ENCODE measurements around the gene SSTR4. TPM values are rescaled to one million over a fixed set of nuclear protein-coding genes. Genes with fewer than 3 reads are reported as not detected.
A peak's percentile ranks its signal among the peaks of the same experiment; 100 is the strongest.

Gene SSTR4
- total and polyA plus RNA-seq, 2 donors (not counting 3 experiments of a cell fraction or from before 2014, with no cell fraction given), result not detected

DNA sequence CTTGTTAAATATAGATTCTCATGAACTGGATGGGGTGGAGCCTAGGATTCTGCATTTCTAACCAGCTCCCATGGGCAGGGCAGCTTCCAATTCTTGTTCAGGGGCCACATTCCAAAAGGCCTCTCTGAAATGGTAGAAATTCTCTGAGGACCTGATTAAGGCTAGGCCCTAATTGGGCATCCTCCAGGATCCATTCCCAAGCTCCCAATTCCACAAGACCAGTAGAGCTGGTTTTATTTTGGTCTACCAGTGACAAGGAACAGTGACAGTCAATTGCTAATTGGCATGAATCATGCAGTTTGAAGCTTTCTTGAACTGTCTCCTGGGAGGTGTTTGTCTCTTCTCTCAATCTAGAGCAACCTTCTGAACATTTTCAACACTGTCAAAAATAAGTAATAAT, 11.3 kb downstream of the SSTR4 start:
- dilution Hi-C loops (cut with MboI; ENCODE audit: extremely low pct_ligation_motif_present, low sequenced_read_pairs), result loop anchor here (10.0 kb wide), 1 partner anchor 352 kb away; no protein-coding TSS in a partner anchor
- no peaks in the 10 kb centered on the region for H4K20me1 ChIP-seq (replicated peaks; ENCODE audit: control insufficient read depth, extremely low read depth, insufficient read depth, low read length)
- peaks cover 14% of the 10 kb centered on the region for H3K4me1 ChIP-seq (ENCODE audit: control insufficient read depth, extremely low read depth, insufficient read depth, low read length)
- ChIA-PET CTCF (interaction anchor here (1.4 to 3.8 kb wide), 5 partner anchors 72 to 355 kb away, joined by 3 to 13 read pairs (median 3); no protein-coding TSS in a partner anchor), POLR2A (no interaction called here)
- no peaks in the 10 kb centered on the region for H3K79me2 ChIP-seq (ENCODE audit: control insufficient read depth, insufficient read depth, low read length)
- no peaks in the 10 kb centered on the region for H3K36me3 ChIP-seq (ENCODE audit: control insufficient read depth in 2 of 2, extremely low read depth in 1 of 2, insufficient read depth in 2 of 2, low read length in 2 of 2)
- FAIRE-seq (no peak), DNase-seq (ENCODE audit: low read depth, low spot score) (no peak)
- TF ChIP-seq POLR2AphosphoS5 (IDR thresholded peaks at IDR 0.05; ENCODE audit: insufficient read depth, low read depth, low read length), result no peak
- TF ChIP-seq, protein P1, sequence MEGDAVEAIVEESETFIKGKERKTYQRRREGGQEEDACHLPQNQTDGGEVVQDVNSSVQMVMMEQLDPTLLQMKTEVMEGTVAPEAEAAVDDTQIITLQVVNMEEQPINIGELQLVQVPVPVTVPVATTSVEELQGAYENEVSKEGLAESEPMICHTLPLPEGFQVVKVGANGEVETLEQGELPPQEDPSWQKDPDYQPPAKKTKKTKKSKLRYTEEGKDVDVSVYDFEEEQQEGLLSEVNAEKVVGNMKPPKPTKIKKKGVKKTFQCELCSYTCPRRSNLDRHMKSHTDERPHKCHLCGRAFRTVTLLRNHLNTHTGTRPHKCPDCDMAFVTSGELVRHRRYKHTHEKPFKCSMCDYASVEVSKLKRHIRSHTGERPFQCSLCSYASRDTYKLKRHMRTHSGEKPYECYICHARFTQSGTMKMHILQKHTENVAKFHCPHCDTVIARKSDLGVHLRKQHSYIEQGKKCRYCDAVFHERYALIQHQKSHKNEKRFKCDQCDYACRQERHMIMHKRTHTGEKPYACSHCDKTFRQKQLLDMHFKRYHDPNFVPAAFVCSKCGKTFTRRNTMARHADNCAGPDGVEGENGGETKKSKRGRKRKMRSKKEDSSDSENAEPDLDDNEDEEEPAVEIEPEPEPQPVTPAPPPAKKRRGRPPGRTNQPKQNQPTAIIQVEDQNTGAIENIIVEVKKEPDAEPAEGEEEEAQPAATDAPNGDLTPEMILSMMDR (IDR thresholded peaks at IDR 0.05; ENCODE audit: extremely low read depth in 1 of 2, insufficient read depth in 1 of 2, low read depth in 1 of 2, low read length in 2 of 2), result no peak
- no peak for TF ChIP-seq POLR2A (IDR thresholded peaks at IDR 0.05; ENCODE audit: low read depth, low read length)
- no peak for TF ChIP-seq JUN (IDR thresholded peaks at IDR 0.05; ENCODE audit: borderline replicate concordance, insufficient read depth, insufficient read length, low read depth)
- TF ChIP-seq GATA2 (IDR thresholded peaks at IDR 0.05; ENCODE audit: insufficient read depth, insufficient read length, low read depth, low read length), result no peak
- no peak for TF ChIP-seq MYC (IDR thresholded peaks at IDR 0.05; ENCODE audit: low read depth, low read length)
- no peak for TF ChIP-seq FOS (IDR thresholded peaks at IDR 0.05; ENCODE audit: borderline replicate concordance, insufficient read depth, low read length)
- TF ChIP-seq, protein P2, sequence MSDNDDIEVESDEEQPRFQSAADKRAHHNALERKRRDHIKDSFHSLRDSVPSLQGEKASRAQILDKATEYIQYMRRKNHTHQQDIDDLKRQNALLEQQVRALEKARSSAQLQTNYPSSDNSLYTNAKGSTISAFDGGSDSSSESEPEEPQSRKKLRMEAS (IDR thresholded peaks at IDR 0.05; ENCODE audit: insufficient read depth, insufficient read length), result no peak
- no peak for TF ChIP-seq EZH2 (IDR thresholded peaks at IDR 0.05; ENCODE audit: borderline replicate concordance, low read depth, low read length, severe bottlenecking)
- TSS peak; percentile 12 for BruUV-seq (replicated peaks)
- no peak overlapping the region for H2AFZ ChIP-seq (ENCODE audit: low read depth, low read length)
- no peak overlapping the region for H3K4me3 ChIP-seq (replicated peaks in 1 of 3; ENCODE audit: insufficient read depth in 1 of 3, low read depth in 1 of 3, low read length in 3 of 3)
- H3K27ac ChIP-seq (ENCODE audit: insufficient read depth, low read depth, low read length), result no peak overlapping the region
- no peak overlapping the region for H3K9ac ChIP-seq (replicated peaks; ENCODE audit: extremely low read depth, insufficient read depth, low read length)
- H3K4me2 ChIP-seq (ENCODE audit: insufficient read depth, low read length), result no peak overlapping the region
- no peaks in the 10 kb centered on the region for H3K9me1 ChIP-seq (replicated peaks; ENCODE audit: control insufficient read depth, extremely low read depth, insufficient read depth, low read length)
- intact Hi-C loops (cut with micrococcal nuclease), result loop anchor here (10.0 kb wide), 1 partner anchor 558 kb away; the partner anchor contains the start of gene CST9
- peaks cover 3 to 12% of the 10 kb centered on the region in 2 experiments for H3K27me3 ChIP-seq (ENCODE audit: control insufficient read depth in 2 of 2, insufficient read depth in 2 of 2, low read length in 2 of 2)
- H3K9me3 ChIP-seq (replicated peaks; ENCODE audit: control insufficient read depth, insufficient read depth, low read length), result no peaks in the 10 kb centered on the region
